HFF-Myc (cell line): Measurements from ENCODE around the gene KRTAP5-1.
A peak's percentile ranks its signal among the peaks of the same experiment; 100 is the strongest.

Source experiments
- DNase-seq: peaks from one replicate; pipeline ENCODE4 v3.0.0-alpha.2; 2011; ENCODE audit warnings: low read depth; ENCODE audit errors: extremely low read depth
- H3K4me3 ChIP-seq: replicated peaks from 2 replicates; pipeline ENCODE4 v1.5.1; 2011; ENCODE audit warnings: low read depth, mild to moderate bottlenecking, control low read depth, low read length
- TF ChIP-seq, protein P1 (sequence below): IDR thresholded peaks from 2 replicates; pipeline ENCODE4 v1.5.1; 2012; ENCODE audit warnings: mild to moderate bottlenecking, low read depth, low read length, control low read depth; ENCODE audit errors: missing control alignments

Gene KRTAP5-1

DNA sequence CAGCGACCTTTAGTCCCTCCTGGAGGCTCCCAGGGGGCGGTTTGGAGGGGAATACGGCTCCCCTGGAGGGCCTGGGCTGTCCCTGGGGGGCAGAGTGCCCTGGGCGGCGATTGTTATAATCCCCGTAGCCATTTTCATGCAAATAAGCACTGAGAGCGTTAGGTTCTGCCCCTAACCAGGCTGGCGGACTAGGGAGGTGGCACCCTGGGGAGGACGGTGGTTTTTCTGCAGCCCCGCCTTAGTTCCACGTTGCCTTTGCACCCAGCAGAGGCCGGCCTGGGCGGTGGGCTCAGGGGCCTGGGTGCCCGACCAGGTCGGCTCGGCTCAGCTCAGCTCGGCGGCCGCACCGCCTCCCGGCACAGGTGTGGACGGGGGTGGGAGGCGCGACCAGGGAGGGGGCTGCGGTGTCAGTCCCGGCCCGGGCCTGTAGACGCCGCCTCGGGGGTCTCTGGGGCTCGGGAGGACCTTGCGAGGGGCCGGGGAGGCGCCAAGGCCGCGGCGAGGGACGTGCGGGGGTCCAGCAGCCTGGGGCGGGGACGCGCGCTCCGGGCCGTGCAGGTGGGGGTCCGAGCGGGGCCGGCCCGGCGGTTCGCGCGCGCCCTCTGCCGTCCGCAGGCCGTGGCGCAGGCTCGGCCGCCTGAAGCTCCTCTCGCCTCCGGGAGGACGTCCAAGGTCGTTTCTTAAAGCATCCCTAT lies 10.7 kb downstream of the KRTAP5-1 start:
- no peak for DNase-seq
- H3K4me3 ChIP-seq, result no peak overlapping the region
- TF ChIP-seq, protein P1, sequence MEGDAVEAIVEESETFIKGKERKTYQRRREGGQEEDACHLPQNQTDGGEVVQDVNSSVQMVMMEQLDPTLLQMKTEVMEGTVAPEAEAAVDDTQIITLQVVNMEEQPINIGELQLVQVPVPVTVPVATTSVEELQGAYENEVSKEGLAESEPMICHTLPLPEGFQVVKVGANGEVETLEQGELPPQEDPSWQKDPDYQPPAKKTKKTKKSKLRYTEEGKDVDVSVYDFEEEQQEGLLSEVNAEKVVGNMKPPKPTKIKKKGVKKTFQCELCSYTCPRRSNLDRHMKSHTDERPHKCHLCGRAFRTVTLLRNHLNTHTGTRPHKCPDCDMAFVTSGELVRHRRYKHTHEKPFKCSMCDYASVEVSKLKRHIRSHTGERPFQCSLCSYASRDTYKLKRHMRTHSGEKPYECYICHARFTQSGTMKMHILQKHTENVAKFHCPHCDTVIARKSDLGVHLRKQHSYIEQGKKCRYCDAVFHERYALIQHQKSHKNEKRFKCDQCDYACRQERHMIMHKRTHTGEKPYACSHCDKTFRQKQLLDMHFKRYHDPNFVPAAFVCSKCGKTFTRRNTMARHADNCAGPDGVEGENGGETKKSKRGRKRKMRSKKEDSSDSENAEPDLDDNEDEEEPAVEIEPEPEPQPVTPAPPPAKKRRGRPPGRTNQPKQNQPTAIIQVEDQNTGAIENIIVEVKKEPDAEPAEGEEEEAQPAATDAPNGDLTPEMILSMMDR, result peak; percentile 71

DNA sequence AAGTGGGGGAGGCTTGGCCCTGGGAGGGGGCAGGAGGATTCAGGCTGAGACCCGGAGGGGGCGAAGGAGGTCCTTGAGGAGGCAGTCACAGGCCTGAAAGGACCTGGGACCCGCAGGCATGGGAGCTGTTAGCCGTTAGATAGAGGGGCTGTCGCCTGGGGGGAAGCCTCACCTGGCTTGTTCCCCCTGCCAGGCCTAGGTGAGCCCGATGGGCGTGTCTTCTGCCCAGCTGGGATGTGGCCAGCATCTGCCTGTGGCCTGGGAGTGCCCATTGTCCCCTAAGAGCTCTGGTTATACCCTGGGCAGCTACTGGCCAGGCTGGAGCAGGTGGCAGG lies 11.2 kb downstream of the KRTAP5-1 start:
- TF ChIP-seq, protein P1, result no peak
- no peak overlapping the region for H3K4me3 ChIP-seq
- DNase-seq, result no peak

DNA sequence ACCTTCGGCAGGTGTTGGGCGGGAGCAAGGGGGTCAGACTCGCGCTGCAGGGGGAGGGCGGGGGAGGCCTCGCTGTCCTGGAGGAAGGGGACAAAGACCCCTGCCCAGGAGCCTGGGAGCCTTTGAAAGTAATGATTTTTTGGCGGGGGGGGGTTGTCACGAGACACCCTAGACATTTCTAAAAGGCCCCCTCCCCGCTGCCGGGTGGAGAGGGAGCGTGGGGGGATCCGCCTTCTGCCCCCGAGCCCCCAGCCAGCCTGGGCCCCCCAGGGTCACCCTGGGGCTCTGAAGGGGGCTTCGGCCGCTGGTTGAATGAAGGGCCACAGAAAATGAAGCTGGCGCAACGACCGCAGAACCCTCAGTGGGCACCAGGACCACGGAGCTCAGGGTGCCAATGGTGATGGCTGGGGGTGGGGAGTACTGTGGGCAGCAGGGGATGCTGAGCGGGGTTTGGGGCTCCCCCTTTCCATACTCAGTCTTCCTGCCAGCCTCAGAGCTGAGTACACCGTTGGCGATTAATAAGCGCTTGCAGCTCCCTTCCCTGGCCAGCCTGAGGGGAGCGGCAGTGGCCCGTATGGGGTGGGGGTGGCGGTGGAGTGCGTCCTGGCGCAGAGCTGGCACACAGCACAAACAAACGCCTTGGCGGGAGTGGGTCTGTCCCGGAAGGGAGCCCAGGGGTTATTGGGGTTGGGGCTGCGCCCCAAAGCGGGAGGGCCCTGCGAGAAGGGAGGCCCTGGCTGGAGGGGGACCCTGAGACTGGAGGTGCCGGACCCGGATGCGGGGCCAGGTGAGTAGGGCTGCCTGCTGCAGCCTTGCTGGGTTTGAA lies 11.8 kb downstream of the KRTAP5-1 start:
- H3K4me3 ChIP-seq, result no peak overlapping the region
- DNase-seq, result no peak
- TF ChIP-seq, protein P1, result no peak

DNA sequence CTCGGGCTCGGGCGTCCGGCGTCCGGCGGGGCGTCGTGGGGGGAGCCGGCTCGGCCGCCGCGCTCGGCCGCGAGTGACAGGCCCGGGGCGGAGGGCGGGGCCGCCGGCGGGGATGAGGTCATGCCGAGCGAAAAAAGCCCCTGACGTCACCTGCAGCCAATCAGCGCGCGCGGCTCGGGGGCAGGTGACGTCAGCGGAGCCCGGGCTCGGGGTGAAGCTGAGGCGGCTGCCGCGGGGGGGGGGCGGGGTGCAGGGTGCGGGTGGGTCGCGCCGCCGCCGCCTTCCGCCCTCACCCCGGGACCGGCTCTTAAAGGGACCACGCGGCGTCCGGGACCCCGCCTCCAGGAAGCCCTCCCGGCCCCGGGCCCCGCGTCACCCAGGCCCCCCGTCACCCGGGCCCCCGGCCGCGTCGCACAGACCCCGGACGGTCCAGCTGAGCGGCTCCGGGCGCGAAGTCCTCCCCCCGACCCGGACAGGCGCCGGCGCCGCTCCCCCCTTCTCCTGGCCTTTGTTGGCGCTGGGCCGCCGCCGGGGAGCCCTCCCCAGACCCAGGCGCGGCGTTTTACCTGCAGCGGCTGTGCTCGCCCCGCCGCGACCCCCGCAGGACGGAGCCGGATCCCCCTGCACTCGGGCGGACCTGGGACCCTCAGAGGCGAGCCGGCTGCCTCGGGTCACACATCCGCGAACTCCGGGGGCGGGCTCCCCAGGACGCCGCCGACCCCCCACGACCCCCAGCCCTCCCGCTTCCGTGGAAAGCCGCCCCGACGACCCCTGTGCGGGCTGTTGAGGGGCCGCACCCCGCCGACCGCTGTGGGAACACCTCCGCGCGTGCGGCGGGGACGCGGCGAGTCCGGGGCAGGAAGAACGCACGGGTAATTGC lies 12.6 kb downstream of the KRTAP5-1 start, which contains the start of gene DUSP8:
Gene DUSP8 (minus strand): TSS at position 75 of the 880 bp plus-strand sequence. CDS start 6,445 bp downstream, outside the sequence.
- DNase-seq, result no peak
- TF ChIP-seq, protein P1, result no peak
- peak within 1 kb of the TSS; percentile 45 for H3K4me3 ChIP-seq

DNA sequence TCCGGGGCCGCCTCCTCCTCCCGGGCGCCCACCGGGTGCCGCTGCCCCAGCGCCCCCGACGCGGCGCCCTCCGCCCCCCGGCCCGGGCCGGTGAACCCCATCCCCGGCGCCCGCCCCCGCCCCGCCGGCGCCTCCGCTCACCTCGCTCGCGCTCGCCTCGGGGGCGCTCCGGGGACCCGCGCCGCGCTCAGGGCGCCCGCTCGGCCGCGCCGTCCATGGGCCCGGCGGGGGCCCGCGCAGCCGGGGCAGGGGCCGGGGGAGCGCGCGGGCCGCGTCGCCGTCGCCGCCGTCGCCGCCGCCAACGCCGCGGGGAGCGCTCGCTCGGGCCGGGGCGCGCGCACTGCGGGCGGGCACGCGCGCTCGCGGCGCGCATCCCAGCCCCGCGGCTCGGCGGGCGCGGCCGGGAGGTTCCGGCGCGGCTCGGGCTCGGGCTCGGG lies 13.3 kb downstream of the KRTAP5-1 start:
- TF ChIP-seq, protein P1, result no peak
- H3K4me3 ChIP-seq, result peak overlapping the region; percentile 45
- no peak for DNase-seq
